Mesothelial cell of epicardium (in vitro differentiated cells): Measurements from ENCODE around the gene SMIM24. TPM values are rescaled to one million over a fixed set of nuclear protein-coding genes. Genes with fewer than 3 reads are reported as not detected.

Experiments used
- DNase-seq, 2 experiments: peaks; one replicate each; pipeline ENCODE4 v3.0.0; 2021; ENCODE audit warnings: low spot score in 2 of 2; ENCODE audit not compliant: unreplicated experiment in 2 of 2
- H3K27ac Mint-ChIP-seq: 2 replicates; pipeline ENCODE4 v1.8.0; 2021; ENCODE audit warnings: mixed read lengths
- H3K27me3 Mint-ChIP-seq: 2 replicates; pipeline ENCODE4 v1.8.0; 2021; ENCODE audit warnings: low read depth, mixed read lengths
- H3K36me3 Mint-ChIP-seq: 2 replicates; pipeline ENCODE4 v1.8.0; 2021; ENCODE audit warnings: mixed read lengths
- H3K4me1 Mint-ChIP-seq: 2 replicates; pipeline ENCODE4 v1.8.0; 2021; ENCODE audit warnings: mixed read lengths
- H3K4me3 Mint-ChIP-seq: 2 replicates; pipeline ENCODE4 v1.8.0; 2021; ENCODE audit warnings: mild to moderate bottlenecking, moderate library complexity, mixed read lengths
- H3K9me3 Mint-ChIP-seq: 2 replicates; pipeline ENCODE4 v1.8.0; 2021; ENCODE audit warnings: mixed read lengths
- total RNA-seq: library from RNA; stranded (reverse); gene quantifications from 3 replicates; pipeline ENCODE4 v1.2.1, GENCODE V29; 2021
- TF ChIP-seq, protein P1 (sequence below): fragments of 200-600 bp; sonication (generic); IDR thresholded peaks from one replicate; pipeline ENCODE4 v1.5.0; 2021; ENCODE audit warnings: antibody characterized with exemption; ENCODE audit not compliant: unreplicated experiment

SMIM24 gene
- total RNA-seq, 1 donor from 2014 or later, result 0.60 TPM

- DNase-seq, result no peak
These were observed 4.9 kb downstream of the SMIM24 start for GRCh38 chr19:3475449-3475848.

GRCh38 chr19:3474614-3475013 is 5.7 kb downstream of the SMIM24 start:
- H3K36me3 Mint-ChIP-seq, result no peaks in the 10 kb centered on the region
- TF ChIP-seq, protein P1, sequence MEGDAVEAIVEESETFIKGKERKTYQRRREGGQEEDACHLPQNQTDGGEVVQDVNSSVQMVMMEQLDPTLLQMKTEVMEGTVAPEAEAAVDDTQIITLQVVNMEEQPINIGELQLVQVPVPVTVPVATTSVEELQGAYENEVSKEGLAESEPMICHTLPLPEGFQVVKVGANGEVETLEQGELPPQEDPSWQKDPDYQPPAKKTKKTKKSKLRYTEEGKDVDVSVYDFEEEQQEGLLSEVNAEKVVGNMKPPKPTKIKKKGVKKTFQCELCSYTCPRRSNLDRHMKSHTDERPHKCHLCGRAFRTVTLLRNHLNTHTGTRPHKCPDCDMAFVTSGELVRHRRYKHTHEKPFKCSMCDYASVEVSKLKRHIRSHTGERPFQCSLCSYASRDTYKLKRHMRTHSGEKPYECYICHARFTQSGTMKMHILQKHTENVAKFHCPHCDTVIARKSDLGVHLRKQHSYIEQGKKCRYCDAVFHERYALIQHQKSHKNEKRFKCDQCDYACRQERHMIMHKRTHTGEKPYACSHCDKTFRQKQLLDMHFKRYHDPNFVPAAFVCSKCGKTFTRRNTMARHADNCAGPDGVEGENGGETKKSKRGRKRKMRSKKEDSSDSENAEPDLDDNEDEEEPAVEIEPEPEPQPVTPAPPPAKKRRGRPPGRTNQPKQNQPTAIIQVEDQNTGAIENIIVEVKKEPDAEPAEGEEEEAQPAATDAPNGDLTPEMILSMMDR, result no peak
- H3K27me3 Mint-ChIP-seq, result peaks cover 24% of the 10 kb centered on the region
- H3K4me3 Mint-ChIP-seq, result no peak overlapping the region
- no peaks in the 10 kb centered on the region for H3K4me1 Mint-ChIP-seq
- H3K27ac Mint-ChIP-seq, result no peak overlapping the region
- no peak for DNase-seq
- H3K9me3 Mint-ChIP-seq, result no peaks in the 10 kb centered on the region

More at GRCh38 chr19:3475449-3475848, 4.9 kb downstream of the SMIM24 start:
- peaks cover 15% of the 10 kb centered on the region for H3K27me3 Mint-ChIP-seq
- TF ChIP-seq, protein P1, result no peak
- no peaks in the 10 kb centered on the region for H3K36me3 Mint-ChIP-seq
- no peaks in the 10 kb centered on the region for H3K9me3 Mint-ChIP-seq
- H3K4me3 Mint-ChIP-seq, result no peak overlapping the region
- no peak overlapping the region for H3K27ac Mint-ChIP-seq
- H3K4me1 Mint-ChIP-seq, result no peaks in the 10 kb centered on the region

GRCh38 chr19:3474010-3474409 is 6.3 kb downstream of the SMIM24 start:
- Mint-ChIP-seq H3K4me1 (no peaks in the 10 kb centered on the region), H3K36me3 (no peaks in the 10 kb centered on the region), H3K9me3 (no peaks in the 10 kb centered on the region), H3K4me3 (no peak overlapping the region), H3K27ac (no peak overlapping the region), H3K27me3 (peaks cover 30% of the 10 kb centered on the region)
- no peak for DNase-seq
- TF ChIP-seq, protein P1, result no peak

DNA sequence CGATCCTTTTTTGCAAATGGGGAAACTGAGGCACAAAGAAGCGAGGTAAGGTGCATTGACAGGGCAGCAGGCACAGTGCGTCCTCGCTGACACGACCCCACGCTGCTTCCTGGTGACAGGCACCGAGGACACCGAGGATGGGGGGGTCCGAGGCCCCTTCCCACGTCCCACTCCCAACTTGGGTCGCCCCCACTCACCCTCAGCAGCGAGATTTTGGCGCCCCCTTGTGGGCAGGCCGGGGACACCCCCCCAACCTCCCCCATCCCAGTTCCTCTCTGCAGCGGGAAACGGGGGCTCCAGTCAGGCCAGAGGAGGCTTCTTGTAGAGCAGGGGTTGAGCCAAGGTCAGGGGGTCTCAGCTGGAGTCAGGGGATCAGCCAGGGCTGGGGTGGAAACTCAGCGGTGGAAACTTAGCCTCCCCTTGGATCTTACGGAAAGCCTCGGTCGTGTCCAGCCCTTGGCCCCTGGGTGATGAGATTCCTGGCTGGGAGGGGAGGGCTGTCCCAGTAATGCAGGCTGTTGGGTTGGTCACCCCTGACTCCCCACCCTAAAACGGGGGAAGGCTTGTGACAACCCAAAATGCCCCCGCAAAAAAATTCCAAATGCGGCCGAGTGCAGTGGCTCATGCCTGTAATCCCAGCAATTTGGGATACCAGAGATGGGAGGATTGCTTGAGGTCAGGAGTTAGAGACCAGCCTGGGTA is 8.2 kb downstream of the SMIM24 start:
- TF ChIP-seq, protein P1, result peak; percentile 87
- H3K4me3 Mint-ChIP-seq, result no peak overlapping the region
- peaks cover 4% of the 10 kb centered on the region for H3K36me3 Mint-ChIP-seq
- H3K27ac Mint-ChIP-seq, result no peak overlapping the region
- H3K4me1 Mint-ChIP-seq, result no peaks in the 10 kb centered on the region
- peak in 1 of 2 experiments; percentile 62 for DNase-seq
- H3K27me3 Mint-ChIP-seq, result peaks cover 28% of the 10 kb centered on the region
- peaks cover 9% of the 10 kb centered on the region for H3K9me3 Mint-ChIP-seq

- no peak for DNase-seq
- H3K4me3 Mint-ChIP-seq, result no peak overlapping the region
- H3K27ac Mint-ChIP-seq, result no peak overlapping the region
- peaks cover 41% of the 10 kb centered on the region for H3K27me3 Mint-ChIP-seq
- peaks cover 9% of the 10 kb centered on the region for H3K9me3 Mint-ChIP-seq
- H3K4me1 Mint-ChIP-seq, result no peaks in the 10 kb centered on the region
- TF ChIP-seq, protein P1, result no peak
- H3K36me3 Mint-ChIP-seq, result peaks cover 4% of the 10 kb centered on the region
These were observed 9.7 kb downstream of the SMIM24 start for GRCh38 chr19:3470500-3471128.
